Stimulated activated naive B cell treated with anti-CD40 and anti-IgM and Interleukin-4, amounts not matched to agents 10 μg/mL and 1 μg/mL and 100 μg/mL, for 72 hours (primary cell): ENCODE data around the gene YTHDC1.

Experiments used
- ATAC-seq, 2 donors: fragments of 150-1000 bp; cut with Tn5 transposase; replicated peaks; 2 replicates each; pipeline ENCODE4 v1.10.0; 2021; ENCODE audit warnings: moderate library complexity in 1 of 2
- DNase-seq: peaks from one replicate; pipeline ENCODE4 v3.0.0; 2021
- H3K27ac Mint-ChIP-seq: one replicate; pipeline ENCODE4 v1.8.0; 2022; ENCODE audit warnings: mild to moderate bottlenecking, mixed read lengths
- H3K27me3 Mint-ChIP-seq, 2 donors: one replicate each; pipeline ENCODE4 v1.8.0; 2022; ENCODE audit warnings: mixed read lengths in 2 of 2
- H3K36me3 Mint-ChIP-seq, 2 donors: one replicate each; pipeline ENCODE4 v1.8.0; 2022; ENCODE audit warnings: mixed read lengths in 2 of 2, mild to moderate bottlenecking in 1 of 2
- H3K4me1 Mint-ChIP-seq, 2 donors: one replicate each; pipeline ENCODE4 v1.8.0; 2022; ENCODE audit warnings: mixed read lengths in 2 of 2, mild to moderate bottlenecking in 1 of 2
- H3K4me3 Mint-ChIP-seq, 2 donors: one replicate each; pipeline ENCODE4 v1.8.0; 2022; ENCODE audit warnings: mild to moderate bottlenecking in 2 of 2, mixed read lengths in 2 of 2, moderate library complexity in 1 of 2
- H3K9me3 Mint-ChIP-seq, 2 donors: one replicate each; pipeline ENCODE4 v1.8.0; 2022; ENCODE audit warnings: mixed read lengths in 2 of 2, mild to moderate bottlenecking in 1 of 2

YTHDC1 gene

DNA sequence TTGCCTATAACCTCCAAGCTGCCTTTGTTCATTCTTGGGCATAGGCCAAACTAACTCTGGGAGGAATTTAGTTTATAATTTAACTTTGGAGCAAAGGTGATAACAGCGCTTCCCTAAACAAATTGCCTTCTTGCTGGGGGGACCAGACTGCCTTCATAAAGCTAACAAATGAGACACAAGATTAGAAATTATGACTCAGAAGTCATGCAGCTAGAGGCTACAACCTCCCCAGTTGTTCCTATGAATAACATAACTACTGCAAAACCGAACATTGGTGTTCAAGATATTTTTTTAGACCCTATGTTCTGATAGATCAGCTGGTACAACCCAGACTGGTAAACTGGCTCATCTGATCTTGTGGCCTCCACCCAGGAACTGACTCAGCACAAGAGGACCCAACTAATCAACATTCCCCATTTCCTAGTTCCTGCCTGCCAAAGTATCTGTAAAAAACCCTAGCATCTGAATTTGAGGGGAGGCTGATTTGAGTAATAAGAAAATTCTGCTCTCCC is 82.4 kb downstream of the YTHDC1 start:
- no peaks in the 10 kb centered on the region for H3K36me3 Mint-ChIP-seq
- peaks cover 0 to 7% of the 10 kb centered on the region in 2 donors for H3K4me1 Mint-ChIP-seq
- H3K27me3 Mint-ChIP-seq = peaks cover 0 to 10% of the 10 kb centered on the region in 2 donors
- DNase-seq (no peak), ATAC-seq (no peak)
- H3K4me3 Mint-ChIP-seq = no peak overlapping the region
- H3K9me3 Mint-ChIP-seq = peaks cover 2 to 4% of the 10 kb centered on the region in 2 donors
- no peak overlapping the region for H3K27ac Mint-ChIP-seq

DNA sequence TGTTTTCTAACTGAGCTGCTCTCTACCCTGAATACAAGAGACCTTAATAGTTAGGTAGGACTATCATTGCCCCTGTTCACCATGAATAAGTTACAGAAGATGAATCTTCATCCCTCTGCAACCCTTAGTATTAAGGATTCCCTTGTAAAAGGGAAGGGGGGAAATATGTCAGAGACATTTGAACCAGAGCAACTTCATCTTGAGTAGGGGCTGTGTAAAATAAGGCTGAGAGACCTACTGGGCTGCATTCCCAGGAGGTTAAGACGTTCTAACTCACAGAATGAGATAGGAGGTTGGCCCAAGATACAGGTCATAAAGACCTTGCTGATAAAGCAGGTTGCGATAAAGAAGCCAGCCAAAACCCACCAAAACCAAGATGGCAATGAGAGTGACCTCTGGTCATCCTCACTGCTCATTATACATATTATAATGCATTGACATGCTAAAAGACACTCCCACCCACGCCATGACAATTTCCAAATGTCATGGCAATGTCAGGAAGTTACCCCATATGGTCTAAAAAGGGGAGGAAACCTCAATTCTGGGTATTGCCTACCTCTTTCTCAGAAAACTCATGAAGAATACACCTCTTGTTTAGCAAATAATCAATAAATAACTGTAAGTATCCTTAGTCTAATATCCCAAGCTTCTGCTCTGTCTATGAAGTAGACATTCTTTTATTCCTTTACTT is 84.9 kb downstream of the YTHDC1 start:
- H3K27ac Mint-ChIP-seq = no peak overlapping the region
- peaks cover 3 to 16% of the 10 kb centered on the region in 2 donors for H3K27me3 Mint-ChIP-seq
- no peak for ATAC-seq
- no peak for DNase-seq
- H3K36me3 Mint-ChIP-seq = no peaks in the 10 kb centered on the region
- peaks cover 2 to 4% of the 10 kb centered on the region in 2 donors for H3K9me3 Mint-ChIP-seq
- H3K4me3 Mint-ChIP-seq = no peak overlapping the region
- no peaks in the 10 kb centered on the region for H3K4me1 Mint-ChIP-seq
